GM21529 (cell line): ENCODE measurements around the gene ATP2C1.
"Not testable (repeated sequence)": the region's sequence is repeated elsewhere in the genome, so short reads cannot be mapped to it uniquely, and the experiment has no call there.

Experiments
- ATAC-seq: cut with Tn5 transposase; IDR thresholded peaks from one replicate; pipeline ENCODE4 v1.9.1; 2021; ENCODE audit not compliant: unreplicated experiment

The ATP2C1 gene

DNA sequence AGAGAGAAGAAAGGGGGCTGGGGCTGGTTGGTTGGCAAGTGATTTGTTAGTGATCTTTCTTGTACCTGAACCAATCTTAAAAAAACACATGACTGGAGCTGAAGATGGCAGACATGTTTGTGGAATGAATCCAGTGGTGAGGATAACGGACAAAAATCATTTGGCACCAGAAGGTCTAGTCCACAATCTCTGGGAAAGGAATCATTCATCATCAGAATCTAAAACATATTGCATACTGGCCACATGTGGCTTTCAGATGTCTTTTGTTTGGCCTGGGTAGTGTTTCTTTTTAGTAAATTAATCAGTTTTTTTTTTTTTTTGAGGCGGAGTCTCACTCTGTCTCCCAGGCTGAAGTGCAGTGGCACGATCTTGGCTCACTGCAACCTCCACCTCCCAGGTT is 137.8 kb downstream of the ATP2C1 start:
- ATAC-seq, result no peak

DNA sequence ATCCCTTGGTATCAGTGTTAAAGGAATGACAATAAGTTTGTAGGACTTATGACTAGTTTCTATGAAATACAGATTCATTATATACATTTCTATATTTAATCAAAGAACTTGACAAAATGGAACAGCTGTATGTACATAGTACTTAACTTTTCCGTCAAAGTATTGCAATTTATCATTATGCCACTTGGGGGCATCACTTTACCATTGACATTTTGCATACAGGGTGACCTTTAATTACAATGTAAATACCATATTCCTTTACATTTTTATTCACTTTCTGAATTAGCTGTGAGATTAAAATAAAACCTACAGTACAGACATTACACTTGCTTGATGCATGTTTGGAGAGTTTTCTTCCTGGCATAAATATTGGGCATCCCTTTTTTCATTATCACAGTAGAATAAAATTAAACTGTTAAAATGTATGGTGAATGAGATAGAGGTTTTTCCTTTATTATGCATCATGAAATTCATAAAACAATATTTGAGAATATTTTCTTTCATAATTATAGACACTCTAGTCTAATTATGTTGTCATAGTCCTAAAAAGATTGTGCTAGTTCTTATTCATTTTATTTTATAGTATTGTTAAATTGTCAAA is 139.7 kb downstream of the ATP2C1 start:
- ATAC-seq, result no peak

DNA sequence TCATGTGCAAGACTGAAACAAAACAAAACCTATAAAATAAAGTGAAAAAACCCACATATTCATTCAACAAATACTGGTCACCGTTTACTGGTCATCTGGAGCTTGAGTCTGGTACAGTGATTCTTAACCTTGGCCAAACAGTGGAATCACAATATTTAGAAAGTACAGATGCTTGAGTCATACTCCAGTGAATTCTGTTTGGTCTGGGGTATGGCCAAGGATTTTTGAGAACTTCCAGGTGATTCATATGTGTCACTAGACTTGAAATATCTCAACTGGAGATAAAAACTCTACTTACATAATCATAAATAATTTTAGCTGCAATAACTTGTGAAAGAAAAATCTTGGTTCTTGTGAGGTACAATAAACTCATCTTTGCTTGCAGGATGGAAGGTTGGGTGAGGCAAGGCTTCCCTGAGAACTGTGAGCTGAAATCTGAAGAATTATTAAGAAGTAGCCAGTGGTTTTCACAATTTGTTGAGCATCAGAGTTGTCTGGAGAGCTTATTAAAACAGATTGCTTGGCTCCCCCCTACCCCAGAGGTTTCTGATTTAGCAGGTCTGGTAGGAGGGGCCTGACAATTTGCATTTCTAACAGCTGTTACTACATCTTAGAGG is 142.4 kb downstream of the ATP2C1 start:
- ATAC-seq, result no peak

DNA sequence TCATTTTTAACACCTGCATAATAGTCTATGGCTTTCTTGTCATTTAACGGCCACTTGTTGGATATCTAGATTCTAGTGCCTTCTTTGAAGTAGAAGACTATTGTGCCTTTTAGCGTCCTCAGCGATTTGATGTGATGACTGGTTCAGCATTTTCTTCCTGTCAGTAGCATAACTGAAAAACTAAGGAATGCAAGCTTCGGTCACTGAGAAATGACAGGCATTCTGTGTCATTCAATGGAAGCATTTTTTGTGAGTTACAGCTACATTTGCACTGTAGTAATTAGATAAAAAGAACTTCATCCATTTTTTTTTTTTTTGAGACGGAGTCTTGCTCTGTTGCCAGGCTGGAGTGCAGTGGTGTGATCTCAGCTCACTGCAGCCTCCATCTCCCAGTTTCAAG is 143.1 kb downstream of the ATP2C1 start:
- ATAC-seq, result no peak

- ATAC-seq, result no peak
Observed at GRCh38 chr3:131038326-131038725, 144.4 kb downstream of the ATP2C1 start.

- not testable (repeated sequence) for ATAC-seq
Observed at GRCh38 chr3:131042271-131042985, 148.5 kb downstream of the ATP2C1 start.

DNA sequence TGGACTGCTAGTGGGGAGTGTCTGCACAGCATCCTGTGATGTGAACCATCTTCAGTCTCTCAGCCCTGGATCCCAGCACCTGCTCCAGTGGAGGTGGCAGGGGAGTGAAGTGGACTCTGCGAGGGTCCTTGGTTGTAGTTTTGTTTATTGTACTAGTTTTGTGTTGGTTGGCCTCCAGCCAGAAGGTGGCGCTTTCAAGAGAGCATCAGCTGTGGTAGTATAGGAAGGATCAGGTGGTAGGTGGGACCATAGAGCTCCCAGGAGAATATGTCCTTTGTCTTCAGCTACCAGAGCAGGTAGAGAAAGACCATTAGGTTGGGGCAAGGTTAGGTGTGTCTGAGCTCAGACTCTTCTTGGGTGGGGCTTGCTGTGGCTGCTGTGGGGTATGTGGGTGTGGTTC is 153.7 kb downstream of the ATP2C1 start:
- no peak for ATAC-seq

- ATAC-seq, result no peak
Observed at GRCh38 chr3:131048030-131048429, 154.1 kb downstream of the ATP2C1 start.

GRCh38 chr3:131050001-131050400 is 156.1 kb downstream of the ATP2C1 start:
- no peak for ATAC-seq

DNA sequence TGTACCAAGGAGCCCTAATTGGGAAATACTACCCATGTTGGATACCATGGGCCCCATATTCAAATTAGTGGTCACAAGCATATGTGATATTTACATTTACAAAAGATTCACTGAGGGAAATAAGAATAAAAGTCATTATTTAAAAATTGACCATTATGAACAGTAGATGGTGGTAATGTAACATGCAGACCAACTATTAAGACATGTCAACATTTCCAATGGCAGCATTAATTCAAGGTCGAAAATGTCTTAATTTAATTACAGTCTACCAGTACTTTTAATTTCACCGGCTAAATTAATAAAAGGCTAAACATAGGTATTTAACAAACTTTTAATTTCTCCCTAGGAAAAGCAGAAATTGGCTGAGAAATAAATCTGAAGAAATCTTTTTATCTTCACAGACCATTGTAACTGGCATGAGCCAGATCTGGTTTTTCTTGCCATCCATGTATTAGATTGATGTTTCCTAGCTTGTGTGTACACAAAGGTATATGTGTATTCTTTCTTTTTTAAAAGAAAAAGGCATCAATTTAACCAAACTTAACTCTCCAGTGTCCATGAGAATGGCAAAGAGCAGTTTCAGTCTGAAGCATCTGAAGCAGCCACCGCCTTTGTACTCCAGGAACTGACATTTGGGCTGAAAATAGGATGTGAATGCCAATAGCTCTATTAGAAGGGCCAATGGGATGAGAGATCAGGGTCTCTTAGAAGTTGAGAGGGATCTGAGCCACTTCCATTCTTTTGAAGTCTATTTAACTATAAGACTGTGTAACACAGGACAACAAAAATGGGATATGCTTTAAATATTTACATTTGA is 159.4 kb downstream of the ATP2C1 start:
- ATAC-seq, result no peak
